Glomerular endothelial cell (primary cell): ENCODE measurements around the gene PLA2G4D. TPM values are rescaled to one million over a fixed set of nuclear protein-coding genes. Genes with fewer than 3 reads are reported as not detected.
"Not testable (repeated sequence)": the region's sequence is repeated elsewhere in the genome, so short reads cannot be mapped to it uniquely, and the experiment has no call there.

Experiments used
- DNase-seq: peaks from one replicate; pipeline ENCODE4 v3.0.0-alpha.2; 2011; ENCODE audit warnings: low read depth, low spot score; ENCODE audit errors: extremely low read depth
- total RNA-seq: library from RNA; depleted of rRNA; stranded (reverse); fragments of >200 nt; gene quantifications from 2 replicates; pipeline ENCODE4 v1.2.3, GENCODE V29; 2015

Gene PLA2G4D
- total RNA-seq, 1 donor from 2014 or later, result not detected

DNA sequence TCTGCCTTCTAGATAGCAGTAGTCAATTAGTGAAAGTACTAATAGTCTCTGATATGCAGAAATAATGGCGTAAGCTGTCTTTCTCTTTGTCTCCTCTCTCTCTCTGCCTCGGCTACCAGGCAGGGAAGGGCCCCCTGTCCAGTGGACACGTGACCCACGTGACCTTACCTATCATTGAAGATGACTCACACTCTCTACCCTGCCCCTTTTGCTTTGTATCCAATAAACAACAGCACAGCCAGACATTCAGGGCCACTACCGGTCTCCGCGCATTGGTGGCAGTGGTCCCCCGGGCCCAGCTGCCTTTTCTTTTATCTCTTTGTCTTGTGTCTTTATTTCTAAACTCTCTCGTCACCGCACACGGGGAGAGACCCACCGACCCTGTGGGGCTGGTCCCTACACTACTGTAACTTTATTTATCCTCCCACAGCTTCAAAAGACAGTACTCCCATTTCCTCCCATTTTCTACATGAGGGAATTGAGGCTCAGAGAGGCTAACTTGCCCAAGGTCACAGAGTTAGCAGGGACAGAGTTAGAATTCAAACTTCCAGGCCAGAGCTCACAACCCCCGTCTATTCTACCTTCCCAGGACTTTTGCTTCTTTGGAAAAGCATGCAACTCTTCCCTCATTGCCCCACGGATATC lies 2.5 kb downstream of the PLA2G4D start:
- not testable (repeated sequence) for DNase-seq

DNA sequence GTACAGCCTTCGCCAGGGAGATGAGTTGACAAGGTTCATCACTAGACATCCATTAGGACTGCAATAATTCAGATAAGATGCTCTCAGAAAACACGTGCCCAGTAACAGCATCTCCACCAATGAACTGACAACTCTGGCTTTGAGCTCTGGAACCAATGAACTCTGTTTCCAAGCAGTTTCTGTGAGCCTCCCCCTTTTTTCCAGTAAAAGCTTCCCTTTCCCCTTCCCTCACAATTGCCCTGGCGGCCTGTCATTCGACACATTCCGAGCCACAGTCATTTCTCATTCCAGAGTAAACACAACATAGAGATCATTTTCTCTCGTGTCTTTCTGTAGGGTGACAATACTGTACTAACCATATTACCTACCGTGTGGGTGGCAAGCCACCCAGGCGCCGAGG lies 3.6 kb downstream of the PLA2G4D start:
- no peak for DNase-seq

DNA sequence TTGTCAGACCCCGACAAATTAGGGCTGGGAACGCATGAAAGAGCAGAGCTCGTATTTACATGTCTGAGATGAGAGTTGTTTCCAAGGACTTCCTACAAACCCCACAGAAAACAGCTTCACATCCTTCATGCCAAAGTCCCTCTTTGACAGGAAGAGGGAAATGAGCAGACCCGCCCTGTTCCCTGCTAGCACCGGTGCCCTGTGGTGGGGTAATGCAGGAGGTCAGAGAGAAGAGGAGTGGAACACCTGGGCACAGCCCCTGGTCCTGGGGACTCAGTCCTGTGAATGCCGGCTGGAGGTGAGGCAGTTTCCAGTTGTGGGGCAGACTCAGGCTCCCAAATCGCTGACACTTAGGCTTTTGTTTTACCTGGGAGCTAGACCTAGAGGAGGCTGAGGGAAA lies 4.0 kb downstream of the PLA2G4D start:
- DNase-seq, result no peak

DNA sequence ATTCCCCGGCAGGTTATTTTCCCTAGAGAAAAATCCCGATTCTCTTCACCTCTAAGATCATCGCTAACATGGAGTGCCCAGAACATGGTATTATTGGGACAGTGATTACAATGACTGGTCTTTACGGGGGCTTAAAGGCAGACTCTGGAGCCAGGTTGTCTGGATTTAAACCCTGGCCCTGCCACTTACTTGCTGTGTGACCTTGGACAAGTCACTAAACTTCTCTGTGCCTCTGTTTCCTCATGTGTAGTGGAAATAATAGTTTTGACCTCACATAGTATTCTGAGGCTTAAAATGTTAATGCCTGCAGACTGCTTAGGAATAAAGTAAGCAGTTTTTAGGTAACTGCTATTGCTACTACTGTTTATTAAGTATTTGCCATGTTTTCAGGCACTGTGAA lies 4.4 kb downstream of the PLA2G4D start:
- no peak for DNase-seq

DNA sequence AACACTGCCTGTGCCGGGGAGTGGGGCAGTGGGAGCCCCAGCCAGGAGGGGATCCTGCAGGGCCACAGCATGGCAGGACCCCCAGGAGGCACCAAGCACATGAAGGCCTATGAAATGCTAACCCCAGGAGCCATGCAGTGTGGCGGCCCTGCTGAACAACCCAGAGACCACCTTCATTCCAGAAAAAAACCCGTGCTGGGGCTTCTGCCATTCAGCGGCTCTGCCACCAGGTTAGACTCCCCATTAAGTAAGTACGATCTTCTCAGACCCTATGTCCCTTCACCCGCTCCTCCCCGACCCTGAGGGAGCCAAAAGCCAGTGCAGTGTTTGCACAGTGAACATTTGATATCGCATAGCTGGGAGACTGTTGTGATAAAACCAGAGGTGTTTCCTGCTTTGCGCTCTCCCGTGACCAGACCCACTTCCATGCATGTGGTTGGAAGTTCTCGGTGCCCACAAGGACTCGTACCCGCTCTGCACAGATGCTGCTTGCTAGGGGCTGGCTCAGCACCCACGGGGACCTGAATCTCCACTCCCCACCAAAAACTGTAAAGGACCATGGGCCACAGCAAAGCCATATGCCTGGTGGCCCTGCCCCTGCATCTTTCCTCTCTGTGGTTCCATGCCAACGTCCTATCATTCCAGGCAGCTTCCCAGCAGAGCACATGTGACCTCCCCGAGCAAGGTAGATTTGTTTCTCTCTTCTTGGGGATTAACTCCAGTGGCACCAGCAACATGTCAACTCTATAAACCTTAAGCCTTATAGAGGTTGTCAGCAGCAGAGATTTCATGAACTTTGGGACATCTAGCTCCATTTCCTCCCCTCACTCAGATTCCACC lies 5.3 kb downstream of the PLA2G4D start:
- DNase-seq, result no peak

DNA sequence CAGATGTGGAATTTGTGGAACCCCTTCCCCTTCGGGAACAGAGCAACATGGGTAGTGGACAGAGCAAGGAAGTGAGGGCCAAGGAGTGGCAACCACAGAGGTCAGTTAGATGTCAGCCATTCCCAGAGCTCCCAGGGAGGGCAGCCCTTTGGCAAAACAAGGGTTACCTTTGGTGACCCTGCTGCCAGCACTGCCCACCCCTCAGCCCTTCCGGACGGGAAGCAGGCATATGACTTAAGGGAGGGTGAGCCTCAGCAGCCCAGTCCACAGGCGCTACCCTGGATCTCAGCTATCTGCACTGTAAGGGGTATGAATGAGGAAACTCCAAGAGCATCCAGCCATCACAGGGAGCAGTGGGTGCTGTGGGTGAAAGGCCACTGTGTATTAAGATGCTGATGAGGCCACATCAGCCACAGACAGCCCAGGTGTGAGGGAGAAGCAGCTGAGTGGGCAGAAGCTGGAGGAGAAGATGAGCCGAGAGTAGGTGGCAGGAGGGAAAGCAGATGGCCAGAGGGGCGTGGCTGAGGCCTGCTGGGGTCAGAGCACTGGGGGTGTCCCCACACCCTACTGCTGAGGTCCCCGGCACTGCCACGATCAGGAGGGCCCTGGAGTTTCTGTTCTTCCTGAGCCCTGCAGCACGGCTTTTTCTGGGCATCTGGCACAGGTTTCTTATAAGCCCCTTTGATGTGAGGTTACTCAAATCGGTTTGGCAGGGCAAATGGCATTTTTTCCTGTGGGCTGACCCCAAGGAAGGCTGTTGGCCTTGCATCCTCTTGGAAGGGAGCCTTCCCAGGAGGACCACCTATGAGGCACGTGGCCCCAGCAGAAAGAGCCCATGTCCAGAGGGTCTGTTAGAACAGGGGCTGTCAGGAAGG lies 6.2 kb downstream of the PLA2G4D start:
- no peak for DNase-seq

DNA sequence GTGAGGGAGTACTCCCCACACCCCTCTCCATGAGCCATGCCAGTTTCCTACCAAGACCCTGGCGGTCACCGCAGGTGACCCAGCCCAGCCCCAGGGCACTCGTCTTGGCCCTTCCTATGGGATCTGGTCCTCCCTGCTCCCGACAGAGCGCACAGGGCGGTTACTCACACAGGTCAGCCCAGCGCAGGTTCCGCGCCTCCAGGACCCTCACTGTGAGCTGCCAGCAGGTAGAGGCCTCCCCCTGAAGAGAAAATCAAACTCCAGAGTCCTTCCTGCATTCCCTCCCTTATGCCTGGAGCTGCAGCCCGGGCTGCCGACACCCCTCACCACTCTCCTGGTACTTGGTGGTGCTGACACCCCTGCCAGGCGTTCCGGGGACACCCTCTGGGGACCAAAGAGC lies 6.9 kb downstream of the PLA2G4D start:
- no peak for DNase-seq

DNA sequence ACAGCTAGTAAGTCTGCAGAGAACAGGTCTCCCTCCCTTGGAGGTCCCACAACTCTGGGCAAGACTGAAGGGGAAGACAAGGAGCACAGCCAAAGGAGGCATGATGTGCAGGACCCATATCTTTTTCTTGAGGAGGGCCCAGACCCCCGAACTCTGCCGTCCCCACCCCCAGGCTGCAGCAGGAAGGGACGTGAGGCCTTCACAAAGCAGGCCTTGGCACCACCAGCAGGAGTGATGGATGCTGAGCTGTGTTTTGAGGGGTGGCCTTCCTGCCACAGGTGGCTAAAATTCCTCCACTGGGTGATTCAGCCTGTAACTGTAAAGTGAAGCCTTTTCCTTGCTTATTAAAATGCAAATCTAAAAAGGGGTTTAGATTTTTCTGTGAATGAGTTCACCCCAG lies 8.6 kb downstream of the PLA2G4D start:
- no peak for DNase-seq

DNA sequence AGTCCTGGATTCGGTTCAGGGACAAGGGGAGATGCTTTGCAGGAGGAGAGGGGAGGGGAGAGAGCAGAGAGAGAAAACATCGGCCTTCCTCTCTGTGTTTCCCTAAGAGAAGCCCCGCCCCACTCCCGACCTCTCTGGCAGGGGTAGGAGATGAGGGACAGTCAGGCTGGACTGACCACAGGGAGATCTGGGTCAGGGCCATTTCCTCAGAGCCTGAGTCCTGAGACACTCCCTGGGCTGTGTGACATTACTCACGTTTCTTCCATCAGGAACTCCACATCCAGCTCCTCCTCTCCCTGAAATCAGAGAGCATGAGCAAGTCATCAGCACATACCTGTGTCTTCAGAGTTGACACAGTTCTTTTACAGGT lies 9.1 kb downstream of the PLA2G4D start:
- no peak for DNase-seq

DNA sequence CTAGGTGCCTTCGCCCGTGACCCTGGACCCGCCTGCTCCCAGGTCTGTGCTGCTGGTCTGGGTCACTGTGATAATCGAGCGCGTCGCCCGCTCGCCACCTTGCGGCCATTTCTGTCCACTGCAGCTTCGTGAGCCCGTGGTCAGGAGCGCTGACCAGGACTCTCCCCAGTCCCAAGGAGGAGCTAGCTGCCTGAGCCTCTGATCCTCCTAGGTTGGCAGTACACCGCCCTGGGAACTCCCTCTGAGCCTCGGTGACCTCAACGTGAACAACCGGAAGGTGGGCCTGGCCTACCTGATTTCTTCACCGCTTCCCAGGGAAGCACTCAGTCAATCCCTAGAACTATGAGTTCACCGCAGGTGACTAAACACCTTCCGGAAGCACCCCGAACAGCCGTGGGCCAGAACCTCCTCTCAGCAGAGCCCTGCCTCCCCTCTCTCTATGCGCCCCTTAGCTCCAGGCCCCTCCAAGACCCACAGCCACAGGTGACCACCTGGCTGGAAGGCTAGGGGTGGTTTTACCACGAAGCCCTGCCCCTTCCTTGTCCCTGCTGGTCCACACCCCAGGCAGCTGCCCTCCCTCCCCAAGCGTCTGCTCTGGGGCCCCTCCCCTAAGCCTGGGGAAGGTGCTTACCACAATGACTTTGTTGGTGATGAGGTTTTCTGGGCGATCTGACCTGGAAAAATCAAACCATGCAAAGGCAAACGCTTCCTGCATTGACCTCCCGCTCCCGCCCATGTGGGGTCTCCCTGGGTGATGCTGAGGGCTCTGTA lies 9.7 kb downstream of the PLA2G4D start:
- DNase-seq, result no peak

DNA sequence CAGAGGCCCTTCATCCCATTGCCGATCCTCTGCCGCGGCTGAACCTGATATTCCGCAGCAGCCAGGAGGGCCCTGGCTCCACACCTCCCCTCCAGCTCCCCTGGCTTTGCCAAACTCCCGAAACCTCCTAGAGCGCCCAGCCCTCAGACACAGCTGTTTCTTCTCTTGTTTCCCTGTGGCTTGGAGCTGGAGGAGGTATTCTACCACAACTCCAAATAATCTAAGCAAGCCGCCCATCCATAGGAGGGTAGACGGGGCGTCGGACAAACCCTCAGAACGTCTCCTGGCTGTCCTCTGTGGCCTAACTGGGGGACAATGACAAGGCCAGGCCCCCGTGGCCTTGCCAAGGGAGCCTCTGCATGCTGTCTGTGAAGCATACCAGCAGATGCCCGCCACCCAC lies 10.4 kb downstream of the PLA2G4D start:
- DNase-seq, result no peak

DNA sequence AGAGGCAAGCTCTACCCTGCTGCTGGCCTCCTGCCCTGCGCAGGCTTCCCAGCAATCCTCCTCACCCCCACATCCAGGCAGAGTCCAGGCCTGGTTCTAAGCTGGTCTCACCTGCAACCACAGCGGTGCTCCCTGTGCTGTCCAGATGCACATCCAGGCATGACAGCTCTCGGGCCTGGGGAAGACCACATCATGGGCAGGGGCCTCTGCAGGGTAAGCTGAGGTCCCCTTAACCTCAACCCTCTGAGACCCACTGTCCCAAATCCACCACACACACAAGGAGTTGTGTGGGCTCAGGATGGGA lies 10.8 kb downstream of the PLA2G4D start:
- DNase-seq, result no peak

DNA sequence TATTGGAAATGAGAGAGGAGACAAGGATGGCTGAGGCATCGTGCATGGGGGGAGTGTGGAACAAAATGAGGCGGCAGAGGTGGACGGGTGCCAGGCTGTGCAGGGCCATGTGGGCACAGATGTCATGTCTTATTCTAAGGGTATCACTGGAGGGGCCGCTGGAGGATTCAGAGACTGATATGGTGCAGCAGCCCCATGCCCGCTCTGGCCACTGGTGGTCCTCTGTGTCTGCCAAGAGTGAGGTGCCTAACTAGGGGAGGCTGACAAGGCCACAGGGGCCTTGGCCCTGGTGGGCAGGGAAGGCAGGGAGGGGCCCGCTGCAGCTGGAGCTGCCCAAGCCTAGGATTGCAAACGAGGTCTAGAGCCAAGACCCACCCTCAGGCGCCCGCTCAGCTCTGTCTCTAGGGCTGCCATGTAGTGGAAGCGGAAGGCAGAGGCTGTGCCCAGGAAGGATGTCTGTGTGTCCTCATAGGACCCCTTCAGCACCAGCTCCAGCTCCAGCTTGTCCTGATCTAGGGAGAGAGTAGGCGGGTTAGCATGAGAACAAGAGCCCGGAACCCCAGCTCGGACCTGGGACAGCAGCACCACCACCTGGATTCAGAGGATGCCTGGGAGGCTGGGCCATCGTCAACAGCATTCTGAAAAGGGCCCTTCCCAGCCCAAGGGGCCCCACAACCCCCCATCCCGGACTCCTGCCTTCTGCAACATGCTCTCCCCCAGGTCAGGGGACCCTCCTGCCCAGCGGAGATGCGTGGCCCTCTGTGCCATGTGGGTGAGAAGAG lies 11.3 kb downstream of the PLA2G4D start:
- DNase-seq, result no peak

DNA sequence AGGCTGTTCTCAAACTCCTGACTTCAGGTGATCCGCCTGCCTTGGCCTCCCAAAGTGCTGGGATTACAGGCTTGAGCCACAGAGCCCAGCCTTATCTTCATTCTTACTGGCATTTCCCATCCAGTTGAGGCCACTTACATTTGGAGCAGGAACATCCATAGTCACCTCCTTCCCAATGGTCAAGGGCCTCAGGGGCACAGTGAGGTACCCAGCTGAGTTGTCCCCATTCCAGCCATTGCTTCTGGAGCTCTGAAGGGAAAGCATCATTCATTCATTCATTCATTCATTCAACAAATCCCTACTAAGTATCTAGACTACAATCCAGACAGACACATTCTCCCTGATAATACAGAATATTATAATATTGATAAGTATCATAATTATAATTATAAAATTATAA lies 12.2 kb downstream of the PLA2G4D start:
- DNase-seq, result no peak

DNA sequence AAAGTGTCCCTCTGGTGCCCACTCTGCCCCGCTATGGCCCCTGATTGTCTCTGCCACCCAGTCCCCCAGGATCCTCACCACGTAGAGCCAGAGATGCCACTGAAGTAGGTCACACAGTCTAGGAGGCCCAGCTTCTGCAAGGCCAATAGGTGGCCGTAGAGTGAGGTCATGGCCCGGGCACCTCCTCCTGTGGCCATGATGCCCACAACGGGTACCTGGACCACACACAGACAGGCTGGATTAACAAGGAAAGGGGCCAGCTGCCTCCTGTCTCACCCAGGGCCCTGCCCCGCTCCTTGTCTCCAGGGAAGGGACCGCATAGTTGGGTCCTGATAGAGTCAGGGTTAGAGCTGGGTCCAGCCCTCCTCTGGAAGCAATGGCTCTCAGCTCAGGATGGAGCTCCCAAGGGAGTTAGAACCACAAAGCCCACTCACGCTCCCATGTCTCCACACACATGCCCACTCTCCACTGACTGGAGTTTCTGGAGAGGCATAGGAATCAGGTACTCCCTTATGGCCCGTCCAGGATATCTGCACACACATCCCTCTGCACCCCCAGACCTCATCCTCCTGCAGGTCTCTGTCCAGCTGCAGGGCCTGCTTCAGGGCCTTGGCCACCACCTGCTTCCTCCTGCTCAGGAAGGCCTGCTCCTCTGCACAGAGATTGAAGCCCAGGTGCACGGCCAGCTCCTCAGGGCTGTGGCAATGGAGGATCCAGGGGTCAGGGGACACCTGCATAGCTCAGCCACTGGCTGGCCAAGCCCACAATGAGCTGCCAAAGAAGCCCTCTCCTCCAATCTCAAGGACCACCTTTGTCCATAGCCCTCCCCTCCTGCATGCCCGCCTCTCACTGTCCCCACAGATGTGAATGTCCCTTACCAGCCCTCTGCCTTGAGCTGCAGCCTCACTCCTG lies 13.2 kb downstream of the PLA2G4D start:
- DNase-seq, result no peak

DNA sequence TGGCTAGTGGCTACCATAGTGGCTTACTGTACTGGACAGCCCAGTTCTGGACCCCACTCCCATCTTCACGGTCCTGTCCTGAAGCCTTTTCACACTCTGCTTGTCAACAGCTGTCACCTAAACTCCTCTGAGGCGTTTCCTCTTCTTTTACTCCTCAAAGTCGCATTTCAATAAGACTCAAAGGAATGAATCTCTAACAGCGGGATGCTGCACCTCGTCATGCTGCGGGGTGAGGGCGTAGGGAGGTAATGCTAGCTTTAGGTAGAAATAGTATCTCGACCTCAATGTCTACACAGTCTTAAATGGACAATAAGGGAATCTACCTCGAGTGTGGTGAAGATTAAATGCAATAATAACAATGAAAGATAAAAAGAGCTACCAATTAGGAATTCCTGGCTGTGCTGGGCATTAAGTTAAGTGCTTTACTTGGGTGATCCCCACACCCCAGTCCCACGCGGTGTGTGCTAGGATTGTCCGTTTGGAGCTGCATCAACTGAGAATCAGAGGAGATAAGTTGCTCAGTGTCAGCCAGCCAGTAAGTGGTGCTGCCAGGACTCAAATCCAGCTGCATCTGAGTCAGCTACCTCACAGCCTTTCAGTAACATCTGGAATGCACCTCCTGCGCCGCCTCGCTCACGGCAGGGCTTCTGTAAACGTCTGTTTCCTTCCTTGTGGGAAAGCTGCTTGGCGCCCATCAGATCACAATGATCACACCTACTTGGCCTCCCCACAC lies 14.0 kb downstream of the PLA2G4D start:
- DNase-seq, result no peak

DNA sequence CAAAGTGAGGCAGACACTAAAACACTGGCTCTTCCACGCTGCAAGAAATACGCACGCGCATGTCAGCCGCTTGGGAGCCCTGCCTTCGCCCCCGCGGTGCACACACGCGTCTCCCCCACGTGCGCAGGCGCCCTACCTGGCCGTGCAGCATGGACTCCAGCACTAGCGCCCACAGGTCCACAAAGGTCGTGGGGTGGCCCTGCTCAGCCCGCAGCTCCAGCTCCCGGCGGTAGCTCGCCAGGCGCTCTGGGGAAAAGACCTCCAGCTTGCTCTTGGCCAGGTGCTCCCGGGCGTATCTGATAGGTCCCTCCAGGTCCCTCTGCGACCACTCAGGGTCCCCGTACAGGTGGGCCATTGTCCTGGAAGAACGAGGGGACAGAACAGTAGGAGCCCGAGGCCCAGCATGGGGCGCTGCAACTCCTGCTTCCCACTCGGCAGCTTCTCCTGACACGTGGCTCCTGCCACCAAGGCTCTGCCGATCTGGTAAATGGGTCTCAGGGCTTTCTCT lies 14.9 kb downstream of the PLA2G4D start:
- no peak for DNase-seq

DNA sequence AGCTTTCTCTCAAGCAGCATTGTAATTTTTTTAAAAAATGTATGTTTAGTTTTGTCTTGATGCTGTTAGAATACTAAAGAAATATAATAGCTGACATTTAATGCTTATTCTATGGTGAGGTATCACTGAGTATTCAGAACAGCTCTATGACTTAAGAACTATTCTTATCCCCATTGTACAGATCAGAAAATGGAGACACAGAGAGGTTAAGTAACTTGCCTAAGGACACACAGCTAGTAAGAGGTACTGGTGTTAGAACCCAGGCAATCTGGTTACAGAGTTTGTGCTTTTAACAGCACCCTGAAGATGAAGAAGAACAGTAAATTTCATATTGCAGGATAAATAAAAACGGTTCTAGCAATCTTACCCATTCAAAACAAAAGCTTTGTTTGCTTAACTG lies 15.5 kb downstream of the PLA2G4D start:
- no peak for DNase-seq
